ENCODE results near the gene MID2.
"Not testable (repeated sequence)": the region's sequence is repeated elsewhere in the genome, so short reads cannot be mapped to it uniquely, and the experiment has no call there.

The MID2 gene

GRCh38 chrX:107842715-107843400 lies 17.2 kb downstream of the MID2 start:
- no peak for DNase-seq

GRCh38 chrX:107845625-107846024 lies 20.0 kb downstream of the MID2 start:
- DNase-seq = no peak

- no peak for DNase-seq
Observed at GRCh38 chrX:107848591-107848990, 22.9 kb downstream of the MID2 start.

GRCh38 chrX:107849747-107850421 lies 24.2 kb downstream of the MID2 start:
- no peak for DNase-seq

GRCh38 chrX:107850422-107850765 lies 24.7 kb downstream of the MID2 start:
- no peak for DNase-seq

- no peak for DNase-seq
Observed at GRCh38 chrX:107851215-107851614, 25.5 kb downstream of the MID2 start.

- not testable (repeated sequence) for DNase-seq
Observed at GRCh38 chrX:107851665-107852064, 26.0 kb downstream of the MID2 start.

- no peak for DNase-seq
Observed at GRCh38 chrX:107856289-107856688, 30.6 kb downstream of the MID2 start.

- not testable (repeated sequence) for DNase-seq
Observed at GRCh38 chrX:107857041-107857440, 31.4 kb downstream of the MID2 start.

- no peak for DNase-seq
Observed at GRCh38 chrX:107857837-107858236, 32.2 kb downstream of the MID2 start.

GRCh38 chrX:107861056-107861455 lies 35.4 kb downstream of the MID2 start:
- DNase-seq = no peak

GRCh38 chrX:107871136-107871535 lies 45.5 kb downstream of the MID2 start:
- DNase-seq = no peak

GRCh38 chrX:107878106-107878505 lies 52.4 kb downstream of the MID2 start:
- DNase-seq = no peak

- no peak for DNase-seq
Observed at GRCh38 chrX:107880054-107880610, 54.5 kb downstream of the MID2 start.

GRCh38 chrX:107894038-107894437 lies 68.4 kb downstream of the MID2 start:
- DNase-seq = no peak

GRCh38 chrX:107902721-107903120 lies 77.1 kb downstream of the MID2 start:
- no peak for DNase-seq

GRCh38 chrX:107905366-107905765 lies 79.7 kb downstream of the MID2 start:
- DNase-seq = no peak

GRCh38 chrX:107924136-107924746 lies 98.6 kb downstream of the MID2 start:
- no peak for DNase-seq

- DNase-seq = no peak
Observed at GRCh38 chrX:107934262-107934661, 108.6 kb downstream of the MID2 start.

- no peak for DNase-seq
Observed at GRCh38 chrX:107935200-107935599, 109.5 kb downstream of the MID2 start.

GRCh38 chrX:107935664-107936433 lies 110.2 kb downstream of the MID2 start:
- no peak for DNase-seq

- DNase-seq = no peak
Observed at GRCh38 chrX:107936434-107936730, 110.7 kb downstream of the MID2 start.

GRCh38 chrX:107940095-107940494 lies 114.4 kb downstream of the MID2 start:
- no peak for DNase-seq

Data from CD4-positive, alpha-beta T cell treated with Interleukin-15 for 1 hour (primary cell).